WI38 (cell line): ENCODE data around the gene XIST.

ENCODE experiments used
- H3K4me3 ChIP-seq: 2 replicates; pipeline ENCODE4 v1.5.1; 2011; ENCODE audit warnings: low read depth, mild to moderate bottlenecking, control low read depth, low read length
- TF ChIP-seq, protein P1 (sequence below): IDR thresholded peaks from 2 replicates; pipeline ENCODE4 v1.5.1; 2012; ENCODE audit warnings: low read depth, mild to moderate bottlenecking, control low read depth, low read length

XIST gene

DNA sequence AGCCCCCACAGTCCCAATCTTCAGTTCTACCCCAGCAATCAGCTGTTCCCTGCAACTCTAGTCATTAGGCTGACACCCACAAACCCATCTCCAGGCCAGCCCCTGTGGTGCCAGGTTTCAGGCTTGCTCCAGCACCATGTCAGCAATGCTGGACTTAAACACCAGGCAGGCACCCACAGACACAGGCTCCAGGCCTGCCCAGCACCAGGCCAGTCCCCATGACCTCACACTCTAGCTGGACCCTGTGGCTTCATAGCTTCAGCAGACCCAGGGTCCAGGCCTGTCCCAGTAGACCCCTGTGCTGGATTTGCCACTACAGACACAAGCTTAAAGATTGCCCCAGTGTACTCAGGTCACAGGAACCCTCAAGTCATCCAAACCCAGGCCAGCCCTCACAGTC, 10.8 kb upstream of the XIST start:
- TF ChIP-seq, protein P1, sequence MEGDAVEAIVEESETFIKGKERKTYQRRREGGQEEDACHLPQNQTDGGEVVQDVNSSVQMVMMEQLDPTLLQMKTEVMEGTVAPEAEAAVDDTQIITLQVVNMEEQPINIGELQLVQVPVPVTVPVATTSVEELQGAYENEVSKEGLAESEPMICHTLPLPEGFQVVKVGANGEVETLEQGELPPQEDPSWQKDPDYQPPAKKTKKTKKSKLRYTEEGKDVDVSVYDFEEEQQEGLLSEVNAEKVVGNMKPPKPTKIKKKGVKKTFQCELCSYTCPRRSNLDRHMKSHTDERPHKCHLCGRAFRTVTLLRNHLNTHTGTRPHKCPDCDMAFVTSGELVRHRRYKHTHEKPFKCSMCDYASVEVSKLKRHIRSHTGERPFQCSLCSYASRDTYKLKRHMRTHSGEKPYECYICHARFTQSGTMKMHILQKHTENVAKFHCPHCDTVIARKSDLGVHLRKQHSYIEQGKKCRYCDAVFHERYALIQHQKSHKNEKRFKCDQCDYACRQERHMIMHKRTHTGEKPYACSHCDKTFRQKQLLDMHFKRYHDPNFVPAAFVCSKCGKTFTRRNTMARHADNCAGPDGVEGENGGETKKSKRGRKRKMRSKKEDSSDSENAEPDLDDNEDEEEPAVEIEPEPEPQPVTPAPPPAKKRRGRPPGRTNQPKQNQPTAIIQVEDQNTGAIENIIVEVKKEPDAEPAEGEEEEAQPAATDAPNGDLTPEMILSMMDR, result no peak
- no peak overlapping the region for H3K4me3 ChIP-seq

DNA sequence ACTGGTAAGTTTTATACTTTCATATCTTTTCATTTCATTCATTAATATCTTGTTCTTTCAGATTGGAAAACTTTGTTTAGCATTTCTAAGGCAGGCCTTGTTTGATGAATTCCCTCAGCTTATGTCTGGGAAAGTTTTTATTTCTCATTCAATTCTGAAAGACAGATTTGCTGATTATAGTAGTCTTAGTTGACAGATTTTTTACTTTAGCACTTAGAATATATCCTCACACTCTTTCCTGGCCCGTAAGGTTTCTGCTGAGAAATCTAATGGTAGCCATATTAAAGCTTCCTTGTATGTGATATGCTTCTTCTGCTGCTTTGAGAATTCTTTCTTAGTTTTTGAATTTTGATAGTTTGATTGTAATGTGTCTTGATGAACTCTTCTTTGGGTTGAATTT, 7.1 kb upstream of the XIST start:
- no peak overlapping the region for H3K4me3 ChIP-seq
- TF ChIP-seq, protein P1, result no peak

DNA sequence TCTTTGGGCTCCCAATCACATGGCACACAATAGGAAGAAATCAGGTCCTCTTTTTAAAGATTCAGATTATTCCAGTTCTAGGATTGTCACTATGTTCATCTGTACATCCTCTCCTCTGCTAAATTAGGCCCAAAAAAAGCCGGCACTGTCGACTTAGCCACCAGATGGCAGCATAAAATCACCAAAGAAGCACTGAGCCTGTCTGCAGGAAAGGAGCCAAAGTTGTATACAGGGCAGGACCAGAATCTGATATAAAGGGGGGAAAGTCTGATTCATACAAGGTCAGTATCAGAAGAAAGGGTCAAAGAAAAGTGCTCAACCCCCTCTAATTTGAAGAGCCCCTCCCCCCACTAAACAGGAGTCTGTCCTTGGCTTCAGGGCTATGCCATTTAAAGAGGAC, 3.0 kb upstream of the XIST start:
- TF ChIP-seq, protein P1, result peak; percentile 77
- H3K4me3 ChIP-seq, result no peak overlapping the region

DNA sequence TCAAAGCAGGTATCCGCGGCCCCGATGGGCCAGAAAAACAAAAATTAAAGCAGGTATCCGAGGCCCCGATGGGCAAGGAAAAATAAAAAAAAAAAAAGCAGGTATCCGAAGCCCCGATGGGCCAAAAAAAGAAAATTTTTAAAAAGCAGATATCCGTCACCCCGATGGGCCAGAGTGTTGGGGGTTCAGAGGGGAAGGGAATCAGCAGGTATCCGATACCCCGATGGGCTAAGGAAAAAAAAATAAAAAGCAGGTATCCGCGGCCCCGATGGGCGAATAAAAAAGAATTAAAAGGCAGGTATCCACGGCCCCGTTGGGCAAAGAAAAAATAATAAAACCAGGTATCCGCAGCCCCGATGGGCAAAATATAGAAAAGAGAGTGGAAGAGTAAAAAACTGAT, 492 bp downstream of the XIST start:
- TF ChIP-seq, protein P1, result no peak
- H3K4me3 ChIP-seq, result peak overlapping the region; percentile 80

DNA sequence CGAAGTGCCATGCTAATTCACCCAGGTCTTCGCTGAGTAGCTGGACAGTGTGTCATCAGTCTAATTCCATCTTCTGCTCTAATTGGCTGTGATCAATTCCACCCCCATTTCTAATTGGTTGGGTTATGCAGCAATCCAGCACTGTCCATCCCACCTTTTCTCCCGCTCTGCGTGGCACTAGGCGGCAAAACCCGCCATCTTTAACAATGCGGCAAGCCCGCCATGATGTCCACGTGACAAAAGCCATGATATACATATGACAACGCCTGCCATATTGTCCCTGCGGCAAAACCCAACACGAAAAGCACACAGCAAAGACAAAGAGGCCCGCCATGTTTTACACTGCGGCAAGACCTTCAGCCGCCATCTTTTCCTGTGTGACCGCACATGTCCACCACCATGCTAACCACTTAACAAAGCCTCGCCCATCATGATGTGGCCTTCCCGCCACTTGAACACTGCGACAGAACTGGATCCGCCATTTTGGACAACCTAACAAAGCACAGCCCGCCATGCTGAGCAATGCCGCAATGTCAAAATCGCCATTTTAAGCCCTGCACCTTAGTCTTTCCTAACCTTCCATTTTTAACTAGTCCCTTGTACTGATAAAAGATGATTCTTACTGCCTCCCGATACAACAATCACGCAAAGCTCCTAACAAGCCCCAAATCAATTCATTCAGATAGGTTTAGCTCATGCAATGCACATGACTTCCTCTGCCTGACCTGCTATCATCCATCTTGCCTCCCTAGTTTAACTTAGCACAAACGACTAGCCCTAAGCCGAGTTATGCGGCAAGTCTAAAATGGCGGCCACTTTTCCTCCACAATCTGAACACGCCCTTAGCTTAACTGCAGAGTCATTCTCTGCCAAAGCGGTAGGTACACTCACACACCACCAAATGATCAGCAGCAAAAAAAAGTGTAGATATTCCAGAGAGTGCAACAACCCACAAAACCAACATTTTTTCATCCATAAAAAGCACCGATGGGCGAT, 1.2 kb downstream of the XIST start:
- TF ChIP-seq, protein P1, result no peak

DNA sequence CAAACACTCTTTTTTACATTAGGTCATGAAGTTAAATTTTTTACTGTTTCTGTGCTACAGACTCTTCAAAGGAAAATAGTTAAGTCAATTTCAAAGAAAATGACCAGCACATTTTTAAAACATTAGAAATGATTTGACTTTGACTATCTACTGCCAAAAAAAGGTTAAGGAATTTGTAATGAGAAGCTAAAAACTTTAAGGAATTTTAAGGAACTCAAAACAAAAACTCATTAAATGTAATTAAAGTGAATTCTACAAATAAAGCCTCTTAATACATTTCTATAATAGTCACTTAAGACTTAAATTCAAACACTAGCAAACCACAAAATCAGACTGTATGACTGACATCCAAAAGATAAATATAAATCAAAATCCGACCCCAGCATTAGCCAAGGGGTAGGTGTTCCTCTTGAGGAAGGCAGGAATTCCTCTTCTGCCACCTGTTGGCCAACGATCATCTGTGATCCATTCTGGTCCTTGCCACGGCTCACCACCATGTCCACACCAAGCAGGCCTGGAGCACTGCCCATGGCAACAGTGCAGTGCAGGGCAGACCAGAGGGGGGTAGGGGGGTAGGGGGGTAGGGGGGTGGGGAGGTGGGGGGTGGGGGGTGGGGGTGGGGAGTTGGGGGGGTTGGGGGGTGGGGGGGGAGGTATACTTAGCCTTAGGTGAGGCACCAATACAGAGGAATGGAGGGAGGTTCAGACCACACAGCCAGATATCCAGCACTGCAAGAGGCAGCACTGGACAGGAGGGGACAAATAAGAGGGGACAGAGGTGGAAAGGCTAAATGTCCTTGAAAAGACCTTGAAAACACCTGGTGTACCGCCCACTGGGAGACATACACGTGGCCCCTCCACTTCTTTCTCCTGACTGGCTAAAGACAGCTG, 2.1 kb downstream of the XIST start:
- TF ChIP-seq, protein P1, result peak; percentile 16; the same call in 1 of the 2 replicates
- H3K4me3 ChIP-seq, result peak overlapping the region; percentile 63

More for the DNA sequence above, 1.2 kb downstream of the XIST start:
- peak overlapping the region; percentile 80 for H3K4me3 ChIP-seq
